ENCODE measurements around the gene MFAP3L.

GRCh38 chr4:170004651-170005295 is 21.4 kb downstream of the MFAP3L start:
- no peak for TF ChIP-seq POLR2A (IDR thresholded peaks at IDR 0.05; ENCODE audit: low read depth, low read length)
- TF ChIP-seq POLR2AphosphoS5 (IDR thresholded peaks at IDR 0.05; ENCODE audit: low read depth, low read length) = no peak
- no peak for TF ChIP-seq TAF1 (IDR thresholded peaks at IDR 0.05; ENCODE audit: low read depth, low read length)
- TF ChIP-seq POU2F2 (IDR thresholded peaks at IDR 0.05; ENCODE audit: low read depth, low read length) = no peak
- no peak for TF ChIP-seq SPI1 (IDR thresholded peaks at IDR 0.05; ENCODE audit: low read depth, low read length)
- TF ChIP-seq PAX5 (IDR thresholded peaks at IDR 0.05; ENCODE audit: insufficient read depth, low read length, severe bottlenecking) = no peak
